Measurements from ENCODE around the gene ASPSCR1. TPM values are rescaled to one million over a fixed set of nuclear protein-coding genes. Genes with fewer than 3 reads are reported as not detected.

Gene ASPSCR1, protein sequence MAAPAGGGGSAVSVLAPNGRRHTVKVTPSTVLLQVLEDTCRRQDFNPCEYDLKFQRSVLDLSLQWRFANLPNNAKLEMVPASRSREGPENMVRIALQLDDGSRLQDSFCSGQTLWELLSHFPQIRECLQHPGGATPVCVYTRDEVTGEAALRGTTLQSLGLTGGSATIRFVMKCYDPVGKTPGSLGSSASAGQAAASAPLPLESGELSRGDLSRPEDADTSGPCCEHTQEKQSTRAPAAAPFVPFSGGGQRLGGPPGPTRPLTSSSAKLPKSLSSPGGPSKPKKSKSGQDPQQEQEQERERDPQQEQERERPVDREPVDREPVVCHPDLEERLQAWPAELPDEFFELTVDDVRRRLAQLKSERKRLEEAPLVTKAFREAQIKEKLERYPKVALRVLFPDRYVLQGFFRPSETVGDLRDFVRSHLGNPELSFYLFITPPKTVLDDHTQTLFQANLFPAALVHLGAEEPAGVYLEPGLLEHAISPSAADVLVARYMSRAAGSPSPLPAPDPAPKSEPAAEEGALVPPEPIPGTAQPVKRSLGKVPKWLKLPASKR
- total RNA-seq (2021; ENCODE audit: unreplicated experiment) (51.0 TPM), Bru-seq, nascent RNA (percentile 64 among the genes with signal in this experiment), BruChase-seq, experiment 1, labeled RNA remaining after a 6-hour chase (percentile 72 among the genes with signal in this experiment), BruChase-seq, experiment 2, labeled RNA remaining after a 2-hour chase (percentile 74 among the genes with signal in this experiment)
- 36.7 and 38.7 TPM in 2 replicates for polyA plus RNA-seq (2012)
- long read RNA-seq, full-length matches to known transcripts, result 61 of 107 reads
- long read RNA-seq, partial matches to known transcripts, result 14 of 107 reads
- long read RNA-seq, other reads (novel, unspliced or antisense), result 32 of 107 reads

- H2AFZ ChIP-seq (ENCODE audit: low read depth, low read length, poor library complexity, severe bottlenecking), result no peak within 1 kb of the TSS
- BruUV-seq (replicated peaks), result no TSS peak
- H3K4me2 ChIP-seq (ENCODE audit: low read length), result peak within 1 kb of the TSS; percentile 98
- CTCF ChIA-PET, result interaction anchor here (1.4 kb wide), 1 partner anchor 18 kb away, joined by 6 read pairs; no protein-coding TSS in a partner anchor
- RAD21 ChIA-PET (ENCODE audit: low non-redundant PET in 1 of 2, low total read pairs in 2 of 2, uncharacterized antibody in 2 of 2, unreplicated experiment in 2 of 2), result no interaction called here
- peak; percentile 86 for DNase-seq (ENCODE audit: low read depth, low spot score)
- H3K9ac ChIP-seq (ENCODE audit: low read length), result peak within 1 kb of the TSS; percentile 95
- intact Hi-C loops (cut with micrococcal nuclease), result loop anchor here (2.0 kb wide), 1 partner anchor 25 kb away; no protein-coding TSS in a partner anchor
- H3K79me2 ChIP-seq (ENCODE audit: insufficient read depth, low read length), result no peaks in the 10 kb centered on the region; the same call in 1 of the 2 replicates
- H4K20me1 ChIP-seq (ENCODE audit: insufficient read depth), result no peaks in the 10 kb centered on the region
- peak within 1 kb of the TSS; percentile 94 for H3K27ac ChIP-seq (ENCODE audit: low read depth, low read length)
- POLR2A ChIA-PET, result interaction anchor here (0.7 to 1.4 kb wide), 2 partner anchors 9 to 40 kb away, joined by 3 to 10 read pairs; partner anchors contain the start of gene PYCR1
- H3K9me2 ChIP-seq (ENCODE audit: insufficient read depth), result no peaks in the 10 kb centered on the region
- H3K4me1 ChIP-seq (ENCODE audit: control insufficient read depth in 1 of 2, insufficient read depth in 2 of 2, low read length in 2 of 2), result peaks cover 12 to 41% of the 10 kb centered on the region in 2 experiments
- H3K9me3 ChIP-seq (ENCODE audit: control insufficient read depth in 1 of 2, insufficient read depth in 1 of 2, low read depth in 1 of 2, low read length in 2 of 2), result no peaks in the 10 kb centered on the region
- peaks cover 0 to 9% of the 10 kb centered on the region in 2 experiments; a peak in 2 of 4 replicates for H3K36me3 ChIP-seq (ENCODE audit: control insufficient read depth in 1 of 2, insufficient read depth in 2 of 2, low read length in 2 of 2)
- peak; percentile 88 for ATAC-seq
- peak; percentile 89 for TF ChIP-seq SP1 (IDR thresholded peaks at IDR 0.05; ENCODE audit: low read depth)
- TF ChIP-seq POLR2AphosphoS5 (IDR thresholded peaks at IDR 0.05; ENCODE audit: low read depth, low read length), result peak; percentile 98
- peak; percentile 69; the same call in 1 of the 2 replicates for TF ChIP-seq EGR1 (IDR thresholded peaks at IDR 0.05; ENCODE audit: low read depth)
- peak; percentile 88 for TF ChIP-seq POLR2A (IDR thresholded peaks at IDR 0.05; ENCODE audit: borderline replicate concordance, extremely low read depth, insufficient read depth, insufficient read length)
- TF ChIP-seq TCF7L2 (IDR thresholded peaks at IDR 0.05; ENCODE audit: borderline replicate concordance, extremely low read depth, insufficient read depth, insufficient read length), result peak; percentile 62
- TF ChIP-seq MAX (IDR thresholded peaks at IDR 0.05), result peak; percentile 99
- no peak; the same call in 1 of the 2 replicates for TF ChIP-seq ELF1 (IDR thresholded peaks at IDR 0.05; ENCODE audit: borderline replicate concordance, low read depth)
- peak; percentile 95 for TF ChIP-seq YY1 (IDR thresholded peaks at IDR 0.05; ENCODE audit: extremely low read depth, insufficient replicate concordance, low read depth, low read length)
- TF ChIP-seq ZFX (IDR thresholded peaks at IDR 0.05), result peak; percentile 42; the same call in 1 of the 2 replicates
- TF ChIP-seq, protein P1, sequence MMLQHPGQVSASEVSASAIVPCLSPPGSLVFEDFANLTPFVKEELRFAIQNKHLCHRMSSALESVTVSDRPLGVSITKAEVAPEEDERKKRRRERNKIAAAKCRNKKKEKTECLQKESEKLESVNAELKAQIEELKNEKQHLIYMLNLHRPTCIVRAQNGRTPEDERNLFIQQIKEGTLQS (IDR thresholded peaks at IDR 0.05), result no peak
- TF ChIP-seq CEBPB (IDR thresholded peaks at IDR 0.05; ENCODE audit: low read depth), result no peak
- TF ChIP-seq, protein P2, sequence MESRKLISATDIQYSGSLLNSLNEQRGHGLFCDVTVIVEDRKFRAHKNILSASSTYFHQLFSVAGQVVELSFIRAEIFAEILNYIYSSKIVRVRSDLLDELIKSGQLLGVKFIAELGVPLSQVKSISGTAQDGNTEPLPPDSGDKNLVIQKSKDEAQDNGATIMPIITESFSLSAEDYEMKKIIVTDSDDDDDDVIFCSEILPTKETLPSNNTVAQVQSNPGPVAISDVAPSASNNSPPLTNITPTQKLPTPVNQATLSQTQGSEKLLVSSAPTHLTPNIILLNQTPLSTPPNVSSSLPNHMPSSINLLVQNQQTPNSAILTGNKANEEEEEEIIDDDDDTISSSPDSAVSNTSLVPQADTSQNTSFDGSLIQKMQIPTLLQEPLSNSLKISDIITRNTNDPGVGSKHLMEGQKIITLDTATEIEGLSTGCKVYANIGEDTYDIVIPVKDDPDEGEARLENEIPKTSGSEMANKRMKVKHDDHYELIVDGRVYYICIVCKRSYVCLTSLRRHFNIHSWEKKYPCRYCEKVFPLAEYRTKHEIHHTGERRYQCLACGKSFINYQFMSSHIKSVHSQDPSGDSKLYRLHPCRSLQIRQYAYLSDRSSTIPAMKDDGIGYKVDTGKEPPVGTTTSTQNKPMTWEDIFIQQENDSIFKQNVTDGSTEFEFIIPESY (IDR thresholded peaks at IDR 0.05; ENCODE audit: extremely low read depth, insufficient replicate concordance, low read length), result no peak
- peak; percentile 76 for TF ChIP-seq SIN3A (IDR thresholded peaks at IDR 0.05; ENCODE audit: low read depth)
- peak within 1 kb of the TSS; percentile 78 to 92 for H3K4me3 ChIP-seq (replicated peaks in 1 of 2; ENCODE audit: low read depth in 1 of 2, low read length in 2 of 2)
- H3K27me3 ChIP-seq (ENCODE audit: insufficient read depth, low read length), result no peaks in the 10 kb centered on the region
Measured at GRCh38 chr17:81977211-81977808, at the start of gene ASPSCR1. Gene ASPSCR1 (plus strand): TSS chr17:81977629. CDS start chr17:81977647, 18 bp downstream.

Data from HCT116 (cell line).